Transverse colon (tissue), 4 donors: ENCODE results near the gene SLC43A3. TPM values are rescaled to one million over a fixed set of nuclear protein-coding genes. Genes with fewer than 3 reads are reported as not detected.

ENCODE experiments used
- DNase-seq: peaks from one replicate; pipeline ENCODE4 v3.0.0-alpha.2; 2019
- H3K27ac ChIP-seq, 4 donors: fragments of 200-600 bp; sonication (generic); 2 replicates each; pipeline ENCODE4 v1.5.1; 2016 to 2018; ENCODE audit warnings: inconsistent platforms in 4 of 4
- H3K27me3 ChIP-seq: fragments of 200-600 bp; sonication (generic); 2 replicates; pipeline ENCODE4 v1.5.1; 2017; ENCODE audit warnings: inconsistent platforms
- H3K36me3 ChIP-seq, 4 donors: fragments of 200-600 bp; sonication (generic); 2 replicates each; pipeline ENCODE4 v1.5.1; 2017 to 2019; ENCODE audit warnings: inconsistent platforms in 4 of 4
- H3K4me1 ChIP-seq, 4 donors: fragments of 200-600 bp; sonication (generic); 2 replicates each; pipeline ENCODE4 v1.5.1; 2017 to 2020; ENCODE audit warnings: inconsistent platforms in 4 of 4
- H3K4me3 ChIP-seq, 4 donors: fragments of 200-600 bp; sonication (generic); 1 replicate in 1 of 4; 2 replicates in 3 of 4; pipeline versions ENCODE4 v1.5.1 to v1.6.1; 2017 to 2019; ENCODE audit warnings: inconsistent platforms in 4 of 4
- H3K9me3 ChIP-seq, 2 donors: fragments of 200-600 bp; sonication (generic); 2 replicates each; pipeline ENCODE4 v1.5.1; 2017 to 2019; ENCODE audit warnings: inconsistent platforms in 2 of 2
- EP300 ChIP-seq: sonication (generic); formaldehyde crosslinking; IDR thresholded peaks from one replicate; pipeline ENCODE4 v1.6.1; 2017; ENCODE audit warnings: antibody characterized with exemption, low read depth
- POLR2A ChIP-seq: fragments of 450-650 bp; IDR thresholded peaks from one replicate; pipeline ENCODE4 v1.6.1; 2016; ENCODE audit warnings: antibody characterized with exemption, mild to moderate bottlenecking, moderate library complexity
- POLR2AphosphoS5 ChIP-seq, 3 donors: sonication (generic); formaldehyde crosslinking; IDR thresholded peaks; one replicate each; pipeline ENCODE4 v1.6.1; 2016; ENCODE audit warnings: antibody characterized with exemption in 3 of 3
- WGBS, 2 donors: methylation state at CpG; one replicate each; pipeline ENCODE4 v1.1.5; 2018; ENCODE audit warnings: low coverage in 1 of 2; 5-methylcytosine and 5-hydroxymethylcytosine counted together
- in situ Hi-C, 4 donors: fragments of 200-750 bp; cut with MboI; loops; one replicate each; pipeline versions ENCODE4 v1.15.0 to v1.15.1; 2017; ENCODE audit warnings: low sequenced_read_pairs in 3 of 4, low pct_ligation_motif_present in 1 of 4, low pct_unique_long_range_greater_than_20kb in 1 of 4
- intact Hi-C: fragments of 100-400 bp; cut with DNase I; formaldehyde crosslinking; loops from one replicate; pipeline ENCODE4 v1.15.1; 2023; ENCODE audit warnings: low total_unique reads
- total RNA-seq, 4 donors: library from RNA; depleted of rRNA; stranded (reverse); fragments of >200 nt; gene quantifications; one replicate each; pipeline ENCODE4 v1.1.0, GENCODE V29; 2016
- TF ChIP-seq, protein P1 (sequence below), 5 experiments: fragments of 200-600 bp in 3 of 5; fragments of 450-650 bp in 2 of 5; sonication (generic) in 3 of 5; IDR thresholded peaks; 1 replicate in 2 of 5; 2 replicates in 3 of 5; pipeline ENCODE4 v1.5.1; 2016 to 2017; ENCODE audit warnings: antibody characterized with exemption in 5 of 5, inconsistent platforms in 3 of 5, mild to moderate bottlenecking in 2 of 5, moderate library complexity in 1 of 5

The SLC43A3 gene
- total RNA-seq, 4 donors from 2014 or later: 6.0 to 35.9 (median 19.4) TPM

DNA sequence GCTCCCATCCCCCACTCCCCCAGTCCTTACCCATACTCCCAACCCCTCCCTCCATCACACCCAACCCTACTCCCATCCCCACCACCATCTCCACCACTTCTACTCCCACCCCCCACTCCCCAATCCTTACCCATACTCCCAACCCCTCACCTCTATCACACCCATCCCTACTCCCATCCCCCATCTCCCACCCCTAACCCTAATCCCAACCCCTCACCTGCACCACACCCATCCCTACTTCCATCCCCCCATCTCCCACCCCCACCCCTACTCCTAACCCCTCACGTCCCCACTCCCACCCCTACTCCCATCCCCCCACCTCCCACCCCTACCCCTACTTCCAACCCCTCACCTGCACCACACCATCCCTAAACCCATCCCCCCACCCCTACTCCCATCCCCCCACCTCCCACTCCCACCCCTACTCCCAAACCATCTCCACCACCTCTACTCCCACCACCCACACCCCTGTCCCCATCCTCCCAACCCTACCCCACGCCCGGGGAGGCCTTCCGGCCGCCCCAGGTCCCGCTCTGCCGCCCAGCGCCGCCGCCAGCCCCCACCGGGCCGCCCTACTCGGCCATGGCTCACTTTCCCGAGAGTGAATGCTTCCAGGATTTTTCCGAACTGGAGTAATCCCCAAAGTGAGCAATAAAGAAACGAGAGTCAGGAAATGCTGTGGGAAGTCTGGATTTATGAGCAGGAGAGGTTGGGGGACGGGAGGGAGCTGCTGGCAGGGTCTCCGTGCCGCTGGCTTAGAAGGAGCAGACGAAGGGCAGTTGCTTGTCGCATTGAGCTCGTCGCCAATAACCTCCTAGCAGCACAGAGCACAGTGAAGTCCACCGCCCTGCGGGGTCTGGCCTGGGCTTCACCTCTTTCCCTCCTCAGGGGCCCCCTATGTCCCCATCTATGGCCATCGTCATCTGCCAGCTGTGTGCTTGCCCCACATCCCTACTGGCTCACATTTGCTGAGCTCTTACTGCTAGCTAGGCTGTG lies 50.5 kb downstream of the SLC43A3 start:
- TF ChIP-seq EP300 (no peak), POLR2A (no peak), POLR2AphosphoS5 (IDR thresholded peaks at IDR 0.05) (no peak)
- TF ChIP-seq, protein P1, sequence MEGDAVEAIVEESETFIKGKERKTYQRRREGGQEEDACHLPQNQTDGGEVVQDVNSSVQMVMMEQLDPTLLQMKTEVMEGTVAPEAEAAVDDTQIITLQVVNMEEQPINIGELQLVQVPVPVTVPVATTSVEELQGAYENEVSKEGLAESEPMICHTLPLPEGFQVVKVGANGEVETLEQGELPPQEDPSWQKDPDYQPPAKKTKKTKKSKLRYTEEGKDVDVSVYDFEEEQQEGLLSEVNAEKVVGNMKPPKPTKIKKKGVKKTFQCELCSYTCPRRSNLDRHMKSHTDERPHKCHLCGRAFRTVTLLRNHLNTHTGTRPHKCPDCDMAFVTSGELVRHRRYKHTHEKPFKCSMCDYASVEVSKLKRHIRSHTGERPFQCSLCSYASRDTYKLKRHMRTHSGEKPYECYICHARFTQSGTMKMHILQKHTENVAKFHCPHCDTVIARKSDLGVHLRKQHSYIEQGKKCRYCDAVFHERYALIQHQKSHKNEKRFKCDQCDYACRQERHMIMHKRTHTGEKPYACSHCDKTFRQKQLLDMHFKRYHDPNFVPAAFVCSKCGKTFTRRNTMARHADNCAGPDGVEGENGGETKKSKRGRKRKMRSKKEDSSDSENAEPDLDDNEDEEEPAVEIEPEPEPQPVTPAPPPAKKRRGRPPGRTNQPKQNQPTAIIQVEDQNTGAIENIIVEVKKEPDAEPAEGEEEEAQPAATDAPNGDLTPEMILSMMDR (IDR thresholded peaks at IDR 0.05): no peak
- Histone ChIP-seq H3K36me3 (no peaks in the 10 kb centered on the region), H3K27ac (no peak overlapping the region), H3K27me3 (no peaks in the 10 kb centered on the region), H3K9me3 (no peaks in the 10 kb centered on the region), H3K4me3 (no peak overlapping the region), H3K4me1 (no peaks in the 10 kb centered on the region)
- 42 to 73% methylated on average over 4 to 21 of the region's 26 CpGs for WGBS, 2 donors
- no peak for DNase-seq
- intact Hi-C loops: no loop called here
- in situ Hi-C loops: no loop called here

DNA sequence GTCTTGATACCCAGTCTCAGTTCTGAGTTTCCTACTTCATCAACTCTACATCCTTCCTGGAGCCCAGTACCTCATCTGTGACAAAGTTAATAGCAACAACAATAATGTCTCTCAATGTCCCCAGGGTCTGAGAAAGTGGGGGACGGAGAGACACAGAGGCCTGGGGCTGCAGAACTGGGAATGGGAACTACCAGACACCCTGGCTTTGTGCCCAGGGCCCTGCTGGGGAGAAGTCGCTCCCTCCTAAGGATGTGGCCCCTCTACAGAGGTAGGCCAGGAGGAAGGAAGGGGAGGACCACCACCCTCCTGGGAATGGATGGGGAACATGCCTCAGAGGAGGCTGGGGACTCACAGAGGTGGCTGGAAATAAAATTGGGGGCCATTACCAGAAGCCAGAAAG lies 51.4 kb downstream of the SLC43A3 start:
- TF ChIP-seq, protein P1 (IDR thresholded peaks at IDR 0.05): no peak
- TF ChIP-seq POLR2AphosphoS5 (IDR thresholded peaks at IDR 0.05): no peak
- no peak for TF ChIP-seq POLR2A
- TF ChIP-seq EP300: no peak
- Histone ChIP-seq H3K27ac (no peak overlapping the region), H3K36me3 (no peaks in the 10 kb centered on the region), H3K4me1 (no peaks in the 10 kb centered on the region), H3K27me3 (no peaks in the 10 kb centered on the region), H3K4me3 (no peak overlapping the region), H3K9me3 (no peaks in the 10 kb centered on the region)
- 84% methylated on average over 2 of the region's 2 CpGs; no CpG with 5 or more reads in 1 of the 2 donors for WGBS, 2 donors
- intact Hi-C loops (no loop called here), in situ Hi-C loops (no loop called here)
- no peak for DNase-seq

DNA sequence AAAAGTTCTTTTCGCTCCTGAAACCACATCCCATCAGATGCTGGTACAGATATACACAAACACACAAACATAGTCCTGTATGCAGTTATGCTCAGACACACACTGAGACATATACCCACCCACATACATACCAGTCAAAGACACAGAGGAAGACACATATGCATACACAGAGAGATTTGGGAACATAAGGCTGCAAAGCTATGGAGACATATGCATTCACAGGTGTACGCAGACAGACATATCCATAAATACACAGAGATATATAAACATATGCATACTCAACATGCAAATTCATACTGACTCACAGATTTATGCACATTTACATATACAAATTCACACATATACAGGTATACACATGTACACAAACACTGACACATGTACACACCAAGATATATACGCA lies 52.0 kb downstream of the SLC43A3 start:
- DNase-seq: no peak
- WGBS, 2 donors: 93 to 100% methylated on average over 2 to 3 of the region's 3 CpGs
- Histone ChIP-seq H3K27ac (no peak overlapping the region), H3K9me3 (no peaks in the 10 kb centered on the region), H3K36me3 (no peaks in the 10 kb centered on the region), H3K4me3 (no peak overlapping the region), H3K27me3 (no peaks in the 10 kb centered on the region), H3K4me1 (no peaks in the 10 kb centered on the region)
- TF ChIP-seq, protein P1 (IDR thresholded peaks at IDR 0.05): no peak
- TF ChIP-seq POLR2A (no peak), EP300 (no peak), POLR2AphosphoS5 (IDR thresholded peaks at IDR 0.05) (no peak)
- in situ Hi-C loops (no loop called here), intact Hi-C loops (no loop called here)

DNA sequence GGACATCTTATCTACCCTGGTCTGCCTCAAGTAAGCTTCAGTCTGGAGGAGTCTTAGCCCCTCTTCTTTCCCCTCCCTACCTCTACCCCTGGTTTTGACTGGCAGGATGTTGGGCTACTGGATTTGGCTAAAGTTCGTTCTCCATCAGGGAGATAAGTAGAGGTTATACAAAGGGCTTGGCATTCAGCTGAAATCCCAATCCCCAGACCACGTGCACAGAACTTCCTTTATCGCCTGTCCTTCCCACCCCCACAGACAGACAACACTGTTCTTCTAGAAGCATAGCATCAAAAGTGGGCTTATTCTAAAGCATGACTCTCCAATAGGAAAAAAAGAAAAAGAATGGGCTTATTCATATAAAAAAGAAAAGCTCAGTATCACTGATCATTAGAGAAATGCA lies 53.8 kb downstream of the SLC43A3 start:
- intact Hi-C loops: no loop called here
- DNase-seq: no peak
- Histone ChIP-seq H3K4me1 (no peaks in the 10 kb centered on the region), H3K27ac (no peak overlapping the region), H3K27me3 (no peaks in the 10 kb centered on the region), H3K36me3 (no peaks in the 10 kb centered on the region), H3K9me3 (no peaks in the 10 kb centered on the region), H3K4me3 (no peak overlapping the region)
- 48 to 80% methylated on average over 1 to 3 of the region's 3 CpGs for WGBS, 2 donors
- TF ChIP-seq, protein P1 (IDR thresholded peaks at IDR 0.05): no peak
- TF ChIP-seq POLR2A: no peak
- TF ChIP-seq EP300: no peak
- TF ChIP-seq POLR2AphosphoS5 (IDR thresholded peaks at IDR 0.05): no peak
- in situ Hi-C loops: no loop called here
